Liver (tissue), 9 donors: Measurements from ENCODE around the gene LDLRAD4. TPM values are rescaled to one million over a fixed set of nuclear protein-coding genes. Genes with fewer than 3 reads are reported as not detected.

Experiments used
- DNase-seq: peaks from one replicate; pipeline ENCODE4 v3.0.0-alpha.2; 2017; ENCODE audit warnings: low spot score
- H3K27ac ChIP-seq, 2 donors: one replicate each; pipeline ENCODE4 v1.7.0; 2013; ENCODE audit warnings: inconsistent platforms in 2 of 2, low read length in 2 of 2, control low read depth in 1 of 2, low read depth in 1 of 2, mild to moderate bottlenecking in 1 of 2
- H3K27me3 ChIP-seq, 4 donors: one replicate each; pipeline versions ENCODE4 v1.6.1 to v1.7.0; 2013; ENCODE audit warnings: low read length in 3 of 4, inconsistent platforms in 1 of 4, mild to moderate bottlenecking in 1 of 4, moderate library complexity in 1 of 4; ENCODE audit not compliant: control insufficient read depth in 4 of 4, insufficient read depth in 4 of 4
- H3K36me3 ChIP-seq, 4 donors: one replicate each; pipeline versions ENCODE4 v1.6.1 to v1.7.0; 2013; ENCODE audit warnings: low read length in 3 of 4, mild to moderate bottlenecking in 3 of 4, low read depth in 1 of 4, moderate library complexity in 1 of 4; ENCODE audit not compliant: control insufficient read depth in 4 of 4, insufficient read depth in 3 of 4
- H3K4me1 ChIP-seq, 4 donors: one replicate each; pipeline versions ENCODE4 v1.6.1 to v1.7.0; 2013; ENCODE audit warnings: low read length in 3 of 4, mild to moderate bottlenecking in 3 of 4, moderate library complexity in 1 of 4; ENCODE audit not compliant: control insufficient read depth in 4 of 4, insufficient read depth in 4 of 4
- H3K4me3 ChIP-seq, 3 donors: one replicate each; pipeline versions ENCODE4 v1.6.1 to v1.7.0; 2013; ENCODE audit warnings: low read length in 3 of 3, control low read depth in 1 of 3, low read depth in 1 of 3, mild to moderate bottlenecking in 1 of 3
- H3K9ac ChIP-seq, 2 donors: one replicate each; pipeline ENCODE4 v1.7.0; 2013; ENCODE audit warnings: low read length in 2 of 2, mild to moderate bottlenecking in 2 of 2, moderate library complexity in 2 of 2, control low read depth in 1 of 2, low read depth in 1 of 2
- H3K9me3 ChIP-seq, 4 donors: one replicate each; pipeline versions ENCODE4 v1.6.1 to v1.7.0; 2013; ENCODE audit warnings: low read length in 3 of 4; ENCODE audit not compliant: control insufficient read depth in 4 of 4
- EGR1 ChIP-seq, 2 donors: IDR thresholded peaks; 2 replicates each; pipeline ENCODE4 v1.6.1; 2016 to 2018; ENCODE audit warnings: antibody characterized with exemption in 2 of 2, low read depth in 2 of 2
- FOXA1 ChIP-seq: IDR thresholded peaks from 2 replicates; pipeline ENCODE4 v1.6.1; 2016; ENCODE audit warnings: antibody characterized with exemption
- FOXA2 ChIP-seq: IDR thresholded peaks from 2 replicates; pipeline ENCODE4 v1.6.1; 2016; ENCODE audit warnings: antibody characterized with exemption
- GABPA ChIP-seq, 2 donors: IDR thresholded peaks in 1 of 2; conservative IDR thresholded peaks in 1 of 2; 2 replicates each; pipeline ENCODE4 v1.6.1; 2016; ENCODE audit warnings: antibody characterized with exemption in 2 of 2, mild to moderate bottlenecking in 1 of 2, moderate library complexity in 1 of 2
- HNF4A ChIP-seq, 2 donors: conservative IDR thresholded peaks; 2 replicates each; pipeline ENCODE4 v1.6.1; 2016; ENCODE audit warnings: antibody characterized with exemption in 2 of 2, mild to moderate bottlenecking in 2 of 2
- JUND ChIP-seq, 2 donors: IDR thresholded peaks; 2 replicates each; pipeline ENCODE4 v1.6.1; 2016; ENCODE audit warnings: antibody characterized with exemption in 2 of 2
- NR2F2 ChIP-seq: IDR thresholded peaks from 2 replicates; pipeline ENCODE4 v1.6.1; 2016; ENCODE audit warnings: antibody characterized with exemption
- SP1 ChIP-seq: IDR thresholded peaks from 2 replicates; pipeline ENCODE4 v1.6.1; 2018; ENCODE audit warnings: antibody characterized with exemption, mild to moderate bottlenecking
- TAF1 ChIP-seq: conservative IDR thresholded peaks from 2 replicates; pipeline ENCODE4 v1.6.1; 2016; ENCODE audit warnings: antibody characterized with exemption, mild to moderate bottlenecking
- WGBS: extraction: QIAGEN DNeasy Blood & Tissue Kit; methylation state at CpG from one replicate; pipeline ENCODE4 v1.1.7; 2013; 5-methylcytosine and 5-hydroxymethylcytosine counted together
- polyA plus RNA-seq, 2 donors: library from polyadenylated mRNA; stranded (reverse) in 1 of 2; unstranded in 1 of 2; fragments of 200-250 nt in 1 of 2; fragments of >200 nt in 1 of 2; fragmentation: Nextera tagmentation in 1 of 2; extraction: Ambion mirVana in 1 of 2; gene quantifications; one replicate each; pipeline versions ENCODE4 v1.2.1 to v1.2.3, GENCODE V29; 2013 to 2015
- total RNA-seq, 2 donors: library from RNA; depleted of rRNA; stranded (reverse); fragments of >200 nt; gene quantifications; one replicate each; pipeline ENCODE4 v1.2.3, GENCODE V29; 2014
- TF ChIP-seq, protein P1 (sequence below): IDR thresholded peaks from 2 replicates; pipeline ENCODE4 v1.6.1; 2016; ENCODE audit warnings: antibody characterized with exemption
- TF ChIP-seq, protein P2 (sequence below): IDR thresholded peaks from 2 replicates; pipeline ENCODE4 v1.6.1; 2016; ENCODE audit warnings: antibody characterized with exemption
- TF ChIP-seq, protein P3 (sequence below): IDR thresholded peaks from 2 replicates; pipeline ENCODE4 v1.6.1; 2016; ENCODE audit warnings: antibody characterized with exemption
- TF ChIP-seq, protein P4 (sequence below): IDR thresholded peaks from 2 replicates; pipeline ENCODE4 v1.6.1; 2016; ENCODE audit warnings: antibody characterized with exemption, mild to moderate bottlenecking
- TF ChIP-seq, protein P5 (sequence below): fragments of 150-350 bp; IDR thresholded peaks from 2 replicates; pipeline ENCODE4 v1.5.1; 2017; ENCODE audit warnings: improper control_type of control experiment, low read depth, low read length; ENCODE audit not compliant: missing input control
- donor health status: healthy.
- donor health status: healthy.
- donor health status: healthy.
- donor health status: healthy.
- donor health status: healthy.

The LDLRAD4 gene
- total and polyA plus RNA-seq, 4 donors: 4.8 to 41.7 (median 12.7) TPM

DNA sequence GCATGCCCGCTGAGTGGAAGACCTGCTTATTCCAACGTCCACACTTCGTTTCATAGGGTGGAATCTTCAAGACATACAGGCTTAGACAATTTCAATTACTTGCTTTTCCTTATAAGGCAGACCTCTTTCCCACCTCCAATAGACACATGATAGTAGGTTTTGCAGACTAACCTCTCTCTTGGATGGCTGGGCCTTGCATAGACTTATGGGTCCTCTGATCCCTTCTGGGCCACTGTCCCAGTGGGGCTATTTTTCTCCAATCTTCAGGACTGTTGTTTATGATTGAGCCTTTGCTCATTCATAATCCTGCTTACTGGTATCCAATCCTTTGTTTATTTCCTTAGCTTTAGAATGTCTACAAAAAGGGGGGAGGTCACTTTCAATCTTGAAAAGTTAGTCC is 368.9 kb downstream of the LDLRAD4 start:
- Histone ChIP-seq H3K27me3 (no peaks in the 10 kb centered on the region), H3K4me1 (no peaks in the 10 kb centered on the region), H3K9me3 (no peaks in the 10 kb centered on the region), H3K36me3 (no peaks in the 10 kb centered on the region), H3K9ac (no peak overlapping the region), H3K27ac (no peak overlapping the region), H3K4me3 (no peak overlapping the region)
- TF ChIP-seq TAF1 (no peak), HNF4A (conservative IDR thresholded peaks at IDR 0.05) (no peak), FOXA1 (no peak), SP1 (no peak), GABPA (IDR thresholded peaks at IDR 0.05 in 1 of 2, conservative IDR thresholded peaks at IDR 0.05 in 1 of 2) (no peak), NR2F2 (no peak)
- TF ChIP-seq, protein P1, sequence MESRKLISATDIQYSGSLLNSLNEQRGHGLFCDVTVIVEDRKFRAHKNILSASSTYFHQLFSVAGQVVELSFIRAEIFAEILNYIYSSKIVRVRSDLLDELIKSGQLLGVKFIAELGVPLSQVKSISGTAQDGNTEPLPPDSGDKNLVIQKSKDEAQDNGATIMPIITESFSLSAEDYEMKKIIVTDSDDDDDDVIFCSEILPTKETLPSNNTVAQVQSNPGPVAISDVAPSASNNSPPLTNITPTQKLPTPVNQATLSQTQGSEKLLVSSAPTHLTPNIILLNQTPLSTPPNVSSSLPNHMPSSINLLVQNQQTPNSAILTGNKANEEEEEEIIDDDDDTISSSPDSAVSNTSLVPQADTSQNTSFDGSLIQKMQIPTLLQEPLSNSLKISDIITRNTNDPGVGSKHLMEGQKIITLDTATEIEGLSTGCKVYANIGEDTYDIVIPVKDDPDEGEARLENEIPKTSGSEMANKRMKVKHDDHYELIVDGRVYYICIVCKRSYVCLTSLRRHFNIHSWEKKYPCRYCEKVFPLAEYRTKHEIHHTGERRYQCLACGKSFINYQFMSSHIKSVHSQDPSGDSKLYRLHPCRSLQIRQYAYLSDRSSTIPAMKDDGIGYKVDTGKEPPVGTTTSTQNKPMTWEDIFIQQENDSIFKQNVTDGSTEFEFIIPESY: no peak
- TF ChIP-seq, protein P2, sequence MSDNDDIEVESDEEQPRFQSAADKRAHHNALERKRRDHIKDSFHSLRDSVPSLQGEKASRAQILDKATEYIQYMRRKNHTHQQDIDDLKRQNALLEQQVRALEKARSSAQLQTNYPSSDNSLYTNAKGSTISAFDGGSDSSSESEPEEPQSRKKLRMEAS: no peak
- TF ChIP-seq, protein P3, sequence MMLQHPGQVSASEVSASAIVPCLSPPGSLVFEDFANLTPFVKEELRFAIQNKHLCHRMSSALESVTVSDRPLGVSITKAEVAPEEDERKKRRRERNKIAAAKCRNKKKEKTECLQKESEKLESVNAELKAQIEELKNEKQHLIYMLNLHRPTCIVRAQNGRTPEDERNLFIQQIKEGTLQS: no peak
- TF ChIP-seq, protein P4, sequence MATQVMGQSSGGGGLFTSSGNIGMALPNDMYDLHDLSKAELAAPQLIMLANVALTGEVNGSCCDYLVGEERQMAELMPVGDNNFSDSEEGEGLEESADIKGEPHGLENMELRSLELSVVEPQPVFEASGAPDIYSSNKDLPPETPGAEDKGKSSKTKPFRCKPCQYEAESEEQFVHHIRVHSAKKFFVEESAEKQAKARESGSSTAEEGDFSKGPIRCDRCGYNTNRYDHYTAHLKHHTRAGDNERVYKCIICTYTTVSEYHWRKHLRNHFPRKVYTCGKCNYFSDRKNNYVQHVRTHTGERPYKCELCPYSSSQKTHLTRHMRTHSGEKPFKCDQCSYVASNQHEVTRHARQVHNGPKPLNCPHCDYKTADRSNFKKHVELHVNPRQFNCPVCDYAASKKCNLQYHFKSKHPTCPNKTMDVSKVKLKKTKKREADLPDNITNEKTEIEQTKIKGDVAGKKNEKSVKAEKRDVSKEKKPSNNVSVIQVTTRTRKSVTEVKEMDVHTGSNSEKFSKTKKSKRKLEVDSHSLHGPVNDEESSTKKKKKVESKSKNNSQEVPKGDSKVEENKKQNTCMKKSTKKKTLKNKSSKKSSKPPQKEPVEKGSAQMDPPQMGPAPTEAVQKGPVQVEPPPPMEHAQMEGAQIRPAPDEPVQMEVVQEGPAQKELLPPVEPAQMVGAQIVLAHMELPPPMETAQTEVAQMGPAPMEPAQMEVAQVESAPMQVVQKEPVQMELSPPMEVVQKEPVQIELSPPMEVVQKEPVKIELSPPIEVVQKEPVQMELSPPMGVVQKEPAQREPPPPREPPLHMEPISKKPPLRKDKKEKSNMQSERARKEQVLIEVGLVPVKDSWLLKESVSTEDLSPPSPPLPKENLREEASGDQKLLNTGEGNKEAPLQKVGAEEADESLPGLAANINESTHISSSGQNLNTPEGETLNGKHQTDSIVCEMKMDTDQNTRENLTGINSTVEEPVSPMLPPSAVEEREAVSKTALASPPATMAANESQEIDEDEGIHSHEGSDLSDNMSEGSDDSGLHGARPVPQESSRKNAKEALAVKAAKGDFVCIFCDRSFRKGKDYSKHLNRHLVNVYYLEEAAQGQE: no peak
- WGBS: 97% methylated on average over 3 of the region's 3 CpGs
- no peak for DNase-seq

DNA sequence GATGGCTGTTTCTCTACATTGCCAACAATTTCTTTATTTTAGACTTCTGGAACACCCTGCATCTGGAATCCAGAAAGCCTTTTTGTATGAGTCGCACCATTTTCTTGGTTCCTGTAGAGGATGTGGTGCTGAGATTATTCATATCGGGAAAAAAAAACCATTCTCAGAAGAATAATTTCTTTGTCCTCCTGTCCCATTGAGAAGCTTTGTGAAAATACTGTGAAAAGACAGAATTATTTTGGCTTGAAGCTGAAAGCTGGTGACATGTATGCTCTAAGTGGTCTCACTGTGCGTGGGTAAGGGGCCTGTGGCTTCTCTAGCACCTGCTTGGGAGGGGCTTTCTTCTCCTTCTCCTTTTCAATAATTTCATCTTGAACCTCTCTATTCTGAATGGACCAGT is 369.4 kb downstream of the LDLRAD4 start:
- Histone ChIP-seq H3K27ac (no peak overlapping the region), H3K9me3 (no peaks in the 10 kb centered on the region), H3K27me3 (no peaks in the 10 kb centered on the region), H3K4me1 (no peaks in the 10 kb centered on the region), H3K9ac (no peak overlapping the region), H3K36me3 (no peaks in the 10 kb centered on the region), H3K4me3 (no peak overlapping the region)
- TF ChIP-seq TAF1 (no peak), NR2F2 (no peak)
- TF ChIP-seq, protein P2: no peak
- 85% methylated on average over 3 of the region's 3 CpGs for WGBS
- no peak for DNase-seq

DNA sequence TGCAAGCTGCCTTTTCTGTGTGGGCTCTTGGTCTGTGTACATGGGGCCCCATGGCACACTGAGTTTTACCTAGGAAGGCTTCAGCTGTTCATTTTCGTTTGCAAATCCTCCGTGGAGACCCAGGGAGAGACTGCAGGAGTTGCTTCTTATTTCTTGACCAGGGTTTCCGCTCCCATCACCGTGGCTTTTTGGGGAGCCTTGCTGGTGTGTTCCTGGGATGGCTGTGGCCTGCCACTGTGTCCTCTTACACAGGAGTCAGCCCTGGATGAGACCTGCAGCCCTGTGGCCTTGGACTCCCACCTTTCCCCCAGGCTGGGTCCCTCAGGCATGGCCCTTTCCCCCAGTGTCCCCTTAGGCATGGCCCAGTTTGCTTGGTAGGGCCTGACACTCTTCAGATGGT is 370.8 kb downstream of the LDLRAD4 start:
- no peak overlapping the region for H3K9ac ChIP-seq
- no peaks in the 10 kb centered on the region for H3K27me3 ChIP-seq
- 95% methylated on average over 4 of the region's 4 CpGs for WGBS
- H3K27ac ChIP-seq: no peak overlapping the region
- H3K9me3 ChIP-seq: no peaks in the 10 kb centered on the region
- no peaks in the 10 kb centered on the region for H3K36me3 ChIP-seq
- no peaks in the 10 kb centered on the region for H3K4me1 ChIP-seq
- no peak for DNase-seq
- no peak overlapping the region for H3K4me3 ChIP-seq
- TF ChIP-seq EGR1 (IDR thresholded peaks at IDR 0.05; ENCODE audit: low read depth in 2 of 2) (no peak), GABPA (IDR thresholded peaks at IDR 0.05 in 1 of 2, conservative IDR thresholded peaks at IDR 0.05 in 1 of 2) (no peak), JUND (IDR thresholded peaks at IDR 0.05) (no peak), FOXA2 (no peak), NR2F2 (no peak)
- TF ChIP-seq, protein P5, sequence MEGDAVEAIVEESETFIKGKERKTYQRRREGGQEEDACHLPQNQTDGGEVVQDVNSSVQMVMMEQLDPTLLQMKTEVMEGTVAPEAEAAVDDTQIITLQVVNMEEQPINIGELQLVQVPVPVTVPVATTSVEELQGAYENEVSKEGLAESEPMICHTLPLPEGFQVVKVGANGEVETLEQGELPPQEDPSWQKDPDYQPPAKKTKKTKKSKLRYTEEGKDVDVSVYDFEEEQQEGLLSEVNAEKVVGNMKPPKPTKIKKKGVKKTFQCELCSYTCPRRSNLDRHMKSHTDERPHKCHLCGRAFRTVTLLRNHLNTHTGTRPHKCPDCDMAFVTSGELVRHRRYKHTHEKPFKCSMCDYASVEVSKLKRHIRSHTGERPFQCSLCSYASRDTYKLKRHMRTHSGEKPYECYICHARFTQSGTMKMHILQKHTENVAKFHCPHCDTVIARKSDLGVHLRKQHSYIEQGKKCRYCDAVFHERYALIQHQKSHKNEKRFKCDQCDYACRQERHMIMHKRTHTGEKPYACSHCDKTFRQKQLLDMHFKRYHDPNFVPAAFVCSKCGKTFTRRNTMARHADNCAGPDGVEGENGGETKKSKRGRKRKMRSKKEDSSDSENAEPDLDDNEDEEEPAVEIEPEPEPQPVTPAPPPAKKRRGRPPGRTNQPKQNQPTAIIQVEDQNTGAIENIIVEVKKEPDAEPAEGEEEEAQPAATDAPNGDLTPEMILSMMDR: no peak
- TF ChIP-seq, protein P4: no peak
